HepG2 (cell line): ENCODE results near the gene S100P. TPM values are rescaled to one million over a fixed set of nuclear protein-coding genes. Genes with fewer than 3 reads are reported as not detected.

Source experiments
- FOSL2 ChIP-seq: sonication (generic); formaldehyde crosslinking; IDR thresholded peaks from 2 replicates; pipeline ENCODE4 v1.4.0; 2020; ENCODE audit warnings: missing genetic modification reagents
- HOXA3 ChIP-seq: sonication (generic); formaldehyde crosslinking; IDR thresholded peaks from 2 replicates; pipeline ENCODE4 v1.5.0; 2020; ENCODE audit warnings: missing genetic modification reagents
- ISL2 ChIP-seq: sonication (generic); formaldehyde crosslinking; IDR thresholded peaks from 2 replicates; pipeline ENCODE4 v1.5.0; 2020; ENCODE audit warnings: missing genetic modification reagents
- JDP2 ChIP-seq: sonication (generic); formaldehyde crosslinking; IDR thresholded peaks from 2 replicates; pipeline ENCODE4 v1.8.1; 2022; ENCODE audit warnings: missing genetic modification reagents, borderline replicate concordance
- KDM5A ChIP-seq: fragments of 200-600 bp; sonication (generic); IDR thresholded peaks from 2 replicates; pipeline ENCODE4 v1.7.0; 2018; ENCODE audit warnings: antibody characterized with exemption, mild to moderate bottlenecking, low read length, borderline replicate concordance
- KDM5B ChIP-seq: sonication (generic); formaldehyde crosslinking; IDR thresholded peaks from 2 replicates; pipeline ENCODE4 v1.4.0; 2020; ENCODE audit warnings: missing genetic modification reagents, mild to moderate bottlenecking, borderline replicate concordance
- KMT2B ChIP-seq: IDR thresholded peaks from 2 replicates; pipeline ENCODE4 v1.6.1; 2016; ENCODE audit warnings: missing genetic modification reagents, missing compliant biosample characterization
- MIER3 ChIP-seq: IDR thresholded peaks from 2 replicates; pipeline ENCODE4 v1.6.1; 2016; ENCODE audit warnings: missing compliant biosample characterization, borderline replicate concordance
- MXD4 ChIP-seq: IDR thresholded peaks from 2 replicates; pipeline ENCODE4 v1.6.1; 2016; ENCODE audit warnings: mild to moderate bottlenecking, missing biosample characterization, missing genetic modification reagents
- MYC ChIP-seq: sonication (generic); formaldehyde crosslinking; IDR thresholded peaks from 2 replicates; pipeline ENCODE4 v1.9.0; 2021; ENCODE audit warnings: missing genetic modification reagents, borderline replicate concordance
- THAP11 ChIP-seq: IDR thresholded peaks from 2 replicates; pipeline ENCODE4 v1.6.1; 2016; ENCODE audit warnings: missing biosample characterization, missing genetic modification reagents
- ZNF562 ChIP-seq: sonication (generic); formaldehyde crosslinking; IDR thresholded peaks from 2 replicates; pipeline ENCODE4 v1.8.0; 2022; ENCODE audit warnings: missing genetic modification reagents, borderline replicate concordance
- ZNF768 ChIP-seq: sonication (generic); formaldehyde crosslinking; IDR thresholded peaks from 2 replicates; pipeline ENCODE4 v1.4.0; 2020; ENCODE audit warnings: missing genetic modification reagents
- polyA plus RNA-seq, 8 experiments: library from polyadenylated mRNA; depleted of rRNA in 3 of 8; stranded (reverse) in 7 of 8; unstranded in 1 of 8; fragments of >200 nt; fragmentation: Illumina TruSeq in 4 of 8; extraction: Trizol in 4 of 8; gene quantifications; 2 replicates each; pipeline versions ENCODE4 v1.2.1 to v1.2.3, GENCODE V29; 2011 to 2016; ENCODE audit warnings: low read depth in 4 of 8, missing spikeins in 1 of 8, mixed read lengths in 1 of 8; ENCODE audit not compliant: insufficient read depth in 1 of 8
- total RNA-seq, 5 experiments: library from RNA; depleted of rRNA; stranded (reverse); fragments of >200 nt; fragmentation: Illumina TruSeq; extraction: Trizol; gene quantifications; 2 replicates each; pipeline ENCODE4 v1.2.3, GENCODE V29; 2016; ENCODE audit warnings: low read depth in 1 of 5
- TF ChIP-seq, protein P1 (sequence below): sonication (generic); formaldehyde crosslinking; IDR thresholded peaks from 2 replicates; pipeline ENCODE4 v1.4.0; 2020; ENCODE audit warnings: missing genetic modification reagents
- TF ChIP-seq, protein P2 (sequence below): sonication (generic); formaldehyde crosslinking; IDR thresholded peaks from 2 replicates; pipeline ENCODE4 v1.4.0; 2020; ENCODE audit warnings: missing genetic modification reagents
- TF ChIP-seq, protein P3 (sequence below): sonication (generic); formaldehyde crosslinking; IDR thresholded peaks from 2 replicates; pipeline ENCODE4 v1.5.0; 2020; ENCODE audit warnings: missing genetic modification reagents, mild to moderate bottlenecking, borderline replicate concordance
- TF ChIP-seq, protein P4 (sequence below): IDR thresholded peaks from 2 replicates; pipeline ENCODE4 v1.6.1; 2016; ENCODE audit warnings: low read depth
- TF ChIP-seq, protein P5 (sequence below): sonication (generic); formaldehyde crosslinking; IDR thresholded peaks from 2 replicates; pipeline ENCODE4 v1.5.1; 2020; ENCODE audit warnings: missing genetic modification reagents, mild to moderate bottlenecking, borderline replicate concordance

Gene S100P
- total and polyA plus RNA-seq, 2 of the 13 experiments (the other 11 are each of a cell fraction or from before 2014, with no cell fraction given), result 278 to 1,649 TPM

DNA sequence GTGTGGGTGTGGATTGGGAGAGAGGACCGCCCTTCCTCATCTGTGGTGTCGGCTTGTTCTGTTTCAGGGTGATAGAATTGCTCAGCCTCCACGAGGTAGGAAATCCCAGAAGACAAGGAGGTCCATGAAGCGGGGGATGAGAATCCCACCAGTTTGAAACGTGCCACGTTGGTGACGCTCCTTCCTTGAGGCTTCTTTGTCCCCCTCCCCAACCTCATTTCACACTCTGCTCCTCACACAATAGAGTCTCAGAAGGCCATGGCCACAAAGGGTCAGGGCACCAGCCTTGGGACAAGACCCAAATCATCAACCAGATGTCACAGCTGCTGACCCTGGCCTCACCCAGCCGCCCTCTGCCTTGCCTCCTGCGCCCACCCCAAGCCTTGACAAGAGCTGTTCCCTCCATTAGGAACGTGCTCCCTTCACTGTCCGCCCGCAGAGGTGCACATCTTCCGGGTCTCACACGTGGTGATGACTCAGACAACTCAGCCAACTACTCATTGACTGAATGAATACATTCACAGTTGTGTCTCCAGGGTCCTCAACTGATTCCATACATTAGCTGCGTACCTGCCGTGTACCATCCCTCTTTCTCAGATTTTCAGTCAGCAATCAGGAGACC is 40.6 kb downstream of the S100P start (continued):
- TF ChIP-seq, protein P1, sequence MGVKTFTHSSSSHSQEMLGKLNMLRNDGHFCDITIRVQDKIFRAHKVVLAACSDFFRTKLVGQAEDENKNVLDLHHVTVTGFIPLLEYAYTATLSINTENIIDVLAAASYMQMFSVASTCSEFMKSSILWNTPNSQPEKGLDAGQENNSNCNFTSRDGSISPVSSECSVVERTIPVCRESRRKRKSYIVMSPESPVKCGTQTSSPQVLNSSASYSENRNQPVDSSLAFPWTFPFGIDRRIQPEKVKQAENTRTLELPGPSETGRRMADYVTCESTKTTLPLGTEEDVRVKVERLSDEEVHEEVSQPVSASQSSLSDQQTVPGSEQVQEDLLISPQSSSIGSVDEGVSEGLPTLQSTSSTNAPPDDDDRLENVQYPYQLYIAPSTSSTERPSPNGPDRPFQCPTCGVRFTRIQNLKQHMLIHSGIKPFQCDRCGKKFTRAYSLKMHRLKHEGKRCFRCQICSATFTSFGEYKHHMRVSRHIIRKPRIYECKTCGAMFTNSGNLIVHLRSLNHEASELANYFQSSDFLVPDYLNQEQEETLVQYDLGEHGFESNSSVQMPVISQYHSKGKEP (CRISPR knock-in tag), result no peak
- TF ChIP-seq, protein P2, sequence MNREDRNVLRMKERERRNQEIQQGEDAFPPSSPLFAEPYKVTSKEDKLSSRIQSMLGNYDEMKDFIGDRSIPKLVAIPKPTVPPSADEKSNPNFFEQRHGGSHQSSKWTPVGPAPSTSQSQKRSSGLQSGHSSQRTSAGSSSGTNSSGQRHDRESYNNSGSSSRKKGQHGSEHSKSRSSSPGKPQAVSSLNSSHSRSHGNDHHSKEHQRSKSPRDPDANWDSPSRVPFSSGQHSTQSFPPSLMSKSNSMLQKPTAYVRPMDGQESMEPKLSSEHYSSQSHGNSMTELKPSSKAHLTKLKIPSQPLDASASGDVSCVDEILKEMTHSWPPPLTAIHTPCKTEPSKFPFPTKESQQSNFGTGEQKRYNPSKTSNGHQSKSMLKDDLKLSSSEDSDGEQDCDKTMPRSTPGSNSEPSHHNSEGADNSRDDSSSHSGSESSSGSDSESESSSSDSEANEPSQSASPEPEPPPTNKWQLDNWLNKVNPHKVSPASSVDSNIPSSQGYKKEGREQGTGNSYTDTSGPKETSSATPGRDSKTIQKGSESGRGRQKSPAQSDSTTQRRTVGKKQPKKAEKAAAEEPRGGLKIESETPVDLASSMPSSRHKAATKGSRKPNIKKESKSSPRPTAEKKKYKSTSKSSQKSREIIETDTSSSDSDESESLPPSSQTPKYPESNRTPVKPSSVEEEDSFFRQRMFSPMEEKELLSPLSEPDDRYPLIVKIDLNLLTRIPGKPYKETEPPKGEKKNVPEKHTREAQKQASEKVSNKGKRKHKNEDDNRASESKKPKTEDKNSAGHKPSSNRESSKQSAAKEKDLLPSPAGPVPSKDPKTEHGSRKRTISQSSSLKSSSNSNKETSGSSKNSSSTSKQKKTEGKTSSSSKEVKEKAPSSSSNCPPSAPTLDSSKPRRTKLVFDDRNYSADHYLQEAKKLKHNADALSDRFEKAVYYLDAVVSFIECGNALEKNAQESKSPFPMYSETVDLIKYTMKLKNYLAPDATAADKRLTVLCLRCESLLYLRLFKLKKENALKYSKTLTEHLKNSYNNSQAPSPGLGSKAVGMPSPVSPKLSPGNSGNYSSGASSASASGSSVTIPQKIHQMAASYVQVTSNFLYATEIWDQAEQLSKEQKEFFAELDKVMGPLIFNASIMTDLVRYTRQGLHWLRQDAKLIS (CRISPR knock-in tag), result no peak
- TF ChIP-seq ISL2 (CRISPR knock-in tag), result no peak
- TF ChIP-seq, protein P3, sequence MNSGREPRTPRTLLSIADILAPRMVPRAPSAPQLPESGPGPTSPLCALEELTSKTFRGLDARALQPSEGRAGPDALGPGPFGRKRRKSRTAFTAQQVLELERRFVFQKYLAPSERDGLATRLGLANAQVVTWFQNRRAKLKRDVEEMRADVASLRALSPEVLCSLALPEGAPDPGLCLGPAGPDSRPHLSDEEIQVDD (CRISPR knock-in tag), result no peak
- TF ChIP-seq MXD4 (CRISPR knock-in tag), result no peak
- TF ChIP-seq MIER3 (CRISPR knock-in tag), result no peak
- peak; percentile 34; the same call in 1 of the 2 replicates for TF ChIP-seq MYC (CRISPR knock-in tag)
- no peak; the same call in 1 of the 2 replicates for TF ChIP-seq JDP2 (CRISPR knock-in tag)
- TF ChIP-seq, protein P4, sequence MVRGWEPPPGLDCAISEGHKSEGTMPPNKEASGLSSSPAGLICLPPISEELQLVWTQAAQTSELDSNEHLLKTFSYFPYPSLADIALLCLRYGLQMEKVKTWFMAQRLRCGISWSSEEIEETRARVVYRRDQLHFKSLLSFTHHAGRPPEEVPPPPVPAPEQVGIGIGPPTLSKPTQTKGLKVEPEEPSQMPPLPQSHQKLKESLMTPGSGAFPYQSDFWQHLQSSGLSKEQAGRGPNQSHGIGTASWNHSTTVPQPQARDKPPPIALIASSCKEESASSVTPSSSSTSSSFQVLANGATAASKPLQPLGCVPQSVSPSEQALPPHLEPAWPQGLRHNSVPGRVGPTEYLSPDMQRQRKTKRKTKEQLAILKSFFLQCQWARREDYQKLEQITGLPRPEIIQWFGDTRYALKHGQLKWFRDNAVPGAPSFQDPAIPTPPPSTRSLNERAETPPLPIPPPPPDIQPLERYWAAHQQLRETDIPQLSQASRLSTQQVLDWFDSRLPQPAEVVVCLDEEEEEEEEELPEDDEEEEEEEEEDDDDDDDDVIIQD (CRISPR knock-in tag), result no peak
- no peak for TF ChIP-seq ZNF562 (CRISPR knock-in tag)
- no peak for TF ChIP-seq THAP11 (CRISPR knock-in tag)
- no peak for TF ChIP-seq ZNF768 (CRISPR knock-in tag)
- no peak for TF ChIP-seq KDM5A
- TF ChIP-seq, protein P5, sequence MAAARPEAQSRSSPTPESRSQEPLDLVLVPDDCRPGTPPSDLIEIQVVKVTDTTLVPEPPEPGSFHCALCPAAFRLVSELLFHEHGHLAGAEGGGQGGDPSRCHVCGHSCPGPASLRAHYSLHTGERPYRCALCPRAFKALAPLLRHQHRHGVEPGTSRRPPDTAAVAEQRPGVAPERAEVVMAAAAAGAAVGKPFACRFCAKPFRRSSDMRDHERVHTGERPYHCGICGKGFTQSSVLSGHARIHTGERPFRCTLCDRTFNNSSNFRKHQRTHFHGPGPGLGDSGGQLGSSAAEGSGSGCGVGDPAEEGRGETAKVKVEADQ (CRISPR knock-in tag), result no peak
- peak; percentile 42; the same call in 1 of the 2 replicates for TF ChIP-seq HOXA3
- no peak for TF ChIP-seq KMT2B (CRISPR knock-in tag)
- no peak for TF ChIP-seq KDM5B
- peak; percentile 91 for TF ChIP-seq FOSL2 (CRISPR knock-in tag)
